ENCODE measurements around the gene CABP4. TPM values are rescaled to one million over a fixed set of nuclear protein-coding genes. Genes with fewer than 3 reads are reported as not detected.
A peak's percentile ranks its signal among the peaks of the same experiment; 100 is the strongest.

The CABP4 gene
- total RNA-seq, 1 donor from 2014 or later: 0.35 TPM

DNA sequence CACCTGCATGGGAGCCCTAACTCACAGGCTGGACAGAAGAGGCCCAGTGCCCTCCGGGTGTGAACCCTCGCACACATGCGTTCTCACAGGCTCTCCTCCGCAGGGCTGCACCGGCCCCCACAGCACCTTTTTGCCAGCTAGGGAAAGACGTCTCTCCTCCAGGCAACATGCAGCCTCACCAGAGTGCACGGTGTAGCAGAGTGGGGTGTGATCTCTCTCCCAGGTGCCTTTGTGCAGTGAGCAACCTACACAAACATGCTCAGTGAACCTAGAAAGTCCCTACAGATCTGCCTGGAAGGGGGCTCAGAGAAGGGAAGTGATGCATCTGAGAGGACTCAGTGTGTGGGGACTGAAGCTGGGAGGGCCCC is 43.4 kb upstream of the CABP4 start:
- TF ChIP-seq, protein P1, sequence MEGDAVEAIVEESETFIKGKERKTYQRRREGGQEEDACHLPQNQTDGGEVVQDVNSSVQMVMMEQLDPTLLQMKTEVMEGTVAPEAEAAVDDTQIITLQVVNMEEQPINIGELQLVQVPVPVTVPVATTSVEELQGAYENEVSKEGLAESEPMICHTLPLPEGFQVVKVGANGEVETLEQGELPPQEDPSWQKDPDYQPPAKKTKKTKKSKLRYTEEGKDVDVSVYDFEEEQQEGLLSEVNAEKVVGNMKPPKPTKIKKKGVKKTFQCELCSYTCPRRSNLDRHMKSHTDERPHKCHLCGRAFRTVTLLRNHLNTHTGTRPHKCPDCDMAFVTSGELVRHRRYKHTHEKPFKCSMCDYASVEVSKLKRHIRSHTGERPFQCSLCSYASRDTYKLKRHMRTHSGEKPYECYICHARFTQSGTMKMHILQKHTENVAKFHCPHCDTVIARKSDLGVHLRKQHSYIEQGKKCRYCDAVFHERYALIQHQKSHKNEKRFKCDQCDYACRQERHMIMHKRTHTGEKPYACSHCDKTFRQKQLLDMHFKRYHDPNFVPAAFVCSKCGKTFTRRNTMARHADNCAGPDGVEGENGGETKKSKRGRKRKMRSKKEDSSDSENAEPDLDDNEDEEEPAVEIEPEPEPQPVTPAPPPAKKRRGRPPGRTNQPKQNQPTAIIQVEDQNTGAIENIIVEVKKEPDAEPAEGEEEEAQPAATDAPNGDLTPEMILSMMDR (IDR thresholded peaks at IDR 0.05): no peak
- Mint-ChIP-seq H3K36me3 (ENCODE audit: unreplicated experiment) (no peaks in the 10 kb centered on the region), H3K27ac (ENCODE audit: unreplicated experiment) (no peak overlapping the region), H3K9me3 (ENCODE audit: unreplicated experiment) (no peaks in the 10 kb centered on the region), H3K4me1 (ENCODE audit: unreplicated experiment) (peaks cover 9% of the 10 kb centered on the region), H3K4me3 (ENCODE audit: unreplicated experiment) (no peak overlapping the region), H3K27me3 (ENCODE audit: unreplicated experiment) (no peaks in the 10 kb centered on the region)
- no peak for DNase-seq (ENCODE audit: extremely low spot score, unreplicated experiment)

- H3K4me1 Mint-ChIP-seq (ENCODE audit: unreplicated experiment): peaks cover 13% of the 10 kb centered on the region
- no peaks in the 10 kb centered on the region for H3K36me3 Mint-ChIP-seq (ENCODE audit: unreplicated experiment)
- no peak overlapping the region for H3K4me3 Mint-ChIP-seq (ENCODE audit: unreplicated experiment)
- no peak overlapping the region for H3K27ac Mint-ChIP-seq (ENCODE audit: unreplicated experiment)
- no peaks in the 10 kb centered on the region for H3K9me3 Mint-ChIP-seq (ENCODE audit: unreplicated experiment)
- TF ChIP-seq, protein P1 (IDR thresholded peaks at IDR 0.05): no peak
- no peaks in the 10 kb centered on the region for H3K27me3 Mint-ChIP-seq (ENCODE audit: unreplicated experiment)
- DNase-seq (ENCODE audit: extremely low spot score, unreplicated experiment): peak; percentile 74
These were observed 42.5 kb upstream of the CABP4 start for GRCh38 chr11:67412495-67413179.

DNA sequence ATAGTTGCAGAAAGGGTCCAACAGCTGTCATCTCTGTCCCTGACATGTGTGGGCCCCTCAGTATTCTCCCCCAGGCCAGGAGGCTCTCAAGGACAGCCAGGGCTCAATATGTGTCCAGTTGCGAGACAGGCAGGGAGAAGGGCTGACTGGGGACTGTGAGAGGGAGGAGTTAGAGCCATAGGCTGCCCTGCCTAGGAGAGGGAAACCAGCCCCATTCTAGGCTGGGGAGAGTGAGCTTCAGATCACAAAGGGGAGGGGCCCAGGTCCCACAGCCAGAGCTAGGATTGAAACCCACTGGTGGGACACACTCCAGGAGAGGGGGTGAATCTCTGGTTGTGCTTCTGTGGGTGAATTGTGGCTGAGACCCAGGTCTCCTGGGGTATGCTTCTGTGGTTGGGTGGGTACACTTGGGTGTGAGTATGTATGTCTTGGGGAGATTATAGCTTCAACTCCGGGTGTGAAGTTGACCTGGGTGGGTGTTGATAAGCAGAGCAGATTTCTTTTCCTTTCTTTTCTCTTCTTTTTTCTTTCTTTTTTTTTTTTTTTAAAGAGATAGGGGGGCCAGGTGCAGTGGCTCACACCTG is 41.8 kb upstream of the CABP4 start:
- TF ChIP-seq, protein P1 (IDR thresholded peaks at IDR 0.05): no peak
- Mint-ChIP-seq H3K36me3 (ENCODE audit: unreplicated experiment) (no peaks in the 10 kb centered on the region), H3K4me3 (ENCODE audit: unreplicated experiment) (no peak overlapping the region), H3K27ac (ENCODE audit: unreplicated experiment) (no peak overlapping the region), H3K4me1 (ENCODE audit: unreplicated experiment) (peaks cover 13% of the 10 kb centered on the region), H3K9me3 (ENCODE audit: unreplicated experiment) (no peaks in the 10 kb centered on the region), H3K27me3 (ENCODE audit: unreplicated experiment) (no peaks in the 10 kb centered on the region)
- DNase-seq (ENCODE audit: extremely low spot score, unreplicated experiment): no peak

GRCh38 chr11:67415501-67416304 is 39.5 kb upstream of the CABP4 start, which contains the start of gene CARNS1:
Gene CARNS1 (plus strand): TSS chr11:67415678. CDS start chr11:67416200, 522 bp downstream.
- Mint-ChIP-seq H3K36me3 (ENCODE audit: unreplicated experiment) (no peaks in the 10 kb centered on the region), H3K27me3 (ENCODE audit: unreplicated experiment) (no peaks in the 10 kb centered on the region), H3K4me3 (ENCODE audit: unreplicated experiment) (no peak within 1 kb of the TSS), H3K4me1 (ENCODE audit: unreplicated experiment) (peaks cover 18% of the 10 kb centered on the region), H3K27ac (ENCODE audit: unreplicated experiment) (no peak within 1 kb of the TSS), H3K9me3 (ENCODE audit: unreplicated experiment) (no peaks in the 10 kb centered on the region)
- DNase-seq (ENCODE audit: extremely low spot score, unreplicated experiment): no peak
- TF ChIP-seq, protein P1 (IDR thresholded peaks at IDR 0.05): no peak

Data from osteocyte (in vitro differentiated cells).